ENCODE data around the gene OSGIN1. TPM values are rescaled to one million over a fixed set of nuclear protein-coding genes. Genes with fewer than 3 reads are reported as not detected.

The OSGIN1 gene
- total RNA-seq, 1 donor from 2014 or later = 1.1 TPM

- no peak for FAIRE-seq
- no peak for TF ChIP-seq CTCF (IDR thresholded peaks at IDR 0.05; ENCODE audit: insufficient read depth, low read length, severe bottlenecking)
- Histone ChIP-seq H3K36me3 (ENCODE audit: control insufficient read depth, insufficient read depth, low read length) (no peaks in the 10 kb centered on the region), H3K4me3 (ENCODE audit: low read depth, low read length) (no peak overlapping the region), H3K27me3 (ENCODE audit: control insufficient read depth, insufficient read depth, low read length) (no peaks in the 10 kb centered on the region)
- no peak for DNase-seq (ENCODE audit: low read depth)
Measured at GRCh38 chr16:83980794-83981193, 27.8 kb downstream of the OSGIN1 start.

GRCh38 chr16:83981799-83982198 lies 28.8 kb downstream of the OSGIN1 start:
- Histone ChIP-seq H3K4me3 (ENCODE audit: low read depth, low read length) (no peak overlapping the region), H3K36me3 (ENCODE audit: control insufficient read depth, insufficient read depth, low read length) (no peaks in the 10 kb centered on the region), H3K27me3 (ENCODE audit: control insufficient read depth, insufficient read depth, low read length) (no peaks in the 10 kb centered on the region)
- FAIRE-seq = no peak
- DNase-seq (ENCODE audit: low read depth) = no peak
- TF ChIP-seq CTCF (IDR thresholded peaks at IDR 0.05; ENCODE audit: insufficient read depth, low read length, severe bottlenecking) = no peak

- Histone ChIP-seq H3K4me3 (ENCODE audit: low read depth, low read length) (no peak overlapping the region), H3K36me3 (ENCODE audit: control insufficient read depth, insufficient read depth, low read length) (no peaks in the 10 kb centered on the region), H3K27me3 (ENCODE audit: control insufficient read depth, insufficient read depth, low read length) (no peaks in the 10 kb centered on the region)
- FAIRE-seq (no peak), DNase-seq (ENCODE audit: low read depth) (no peak)
- TF ChIP-seq CTCF (IDR thresholded peaks at IDR 0.05; ENCODE audit: insufficient read depth, low read length, severe bottlenecking) = no peak
Measured at GRCh38 chr16:83983491-83983890, 30.5 kb downstream of the OSGIN1 start.

DNA sequence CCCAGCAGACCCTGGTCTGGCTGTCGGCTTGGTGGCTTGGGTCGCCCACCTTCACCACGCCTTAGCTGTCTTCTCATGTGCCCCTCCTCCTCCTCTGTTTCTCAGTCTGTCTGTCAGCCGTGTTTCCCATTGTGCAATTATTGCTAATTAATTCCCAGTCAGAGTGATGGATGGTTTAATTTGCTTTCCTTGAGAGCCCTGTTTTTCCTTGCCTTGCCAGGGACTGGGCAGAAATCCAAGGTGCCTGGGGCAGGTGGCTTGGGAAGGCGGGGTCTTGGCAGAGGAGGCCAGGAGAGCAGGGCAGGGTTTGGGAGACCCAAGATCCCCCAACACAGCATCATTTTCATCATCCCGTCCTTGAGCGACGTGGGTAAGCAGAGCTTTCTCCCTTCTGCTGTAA lies 36.3 kb downstream of the OSGIN1 start:
- no peak for FAIRE-seq
- no peak for TF ChIP-seq CTCF (IDR thresholded peaks at IDR 0.05; ENCODE audit: insufficient read depth, low read length, severe bottlenecking)
- peaks cover 7% of the 10 kb centered on the region for H3K27me3 ChIP-seq (ENCODE audit: control insufficient read depth, insufficient read depth, low read length)

DNA sequence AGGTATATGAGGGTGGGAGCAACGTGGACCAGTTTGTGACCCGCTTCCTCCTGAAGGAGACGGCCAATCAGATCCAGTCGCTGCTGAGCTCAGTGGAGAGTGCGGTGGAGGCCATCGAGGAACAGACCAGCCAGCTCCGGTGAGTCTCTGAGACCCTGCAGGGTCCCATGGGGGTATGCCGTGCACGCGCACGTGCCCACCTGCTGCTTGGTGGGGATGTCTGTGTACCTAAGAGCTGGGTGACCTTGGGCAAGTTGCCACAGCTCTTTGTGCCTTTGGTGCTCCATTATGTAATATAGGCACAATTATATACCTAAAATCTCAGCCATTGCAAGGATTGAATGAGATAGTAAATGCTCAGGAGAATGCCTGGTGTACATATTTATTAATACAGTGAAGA lies 37.5 kb downstream of the OSGIN1 start:
- TF ChIP-seq CTCF (IDR thresholded peaks at IDR 0.05; ENCODE audit: insufficient read depth, low read length, severe bottlenecking) = no peak
- FAIRE-seq (no peak), DNase-seq (ENCODE audit: low read depth) (no peak)
- H3K4me3 ChIP-seq (ENCODE audit: low read depth, low read length) = no peak overlapping the region
- H3K36me3 ChIP-seq (ENCODE audit: control insufficient read depth, insufficient read depth, low read length) = no peaks in the 10 kb centered on the region
- H3K27me3 ChIP-seq (ENCODE audit: control insufficient read depth, insufficient read depth, low read length) = peaks cover 7% of the 10 kb centered on the region

More for the DNA sequence above, 36.3 kb downstream of the OSGIN1 start:
- no peak for DNase-seq (ENCODE audit: low read depth)
- H3K4me3 ChIP-seq (ENCODE audit: low read depth, low read length) = no peak overlapping the region
- no peaks in the 10 kb centered on the region for H3K36me3 ChIP-seq (ENCODE audit: control insufficient read depth, insufficient read depth, low read length)

GRCh38 chr16:83992624-83993023 lies 39.6 kb downstream of the OSGIN1 start:
- FAIRE-seq (no peak), DNase-seq (ENCODE audit: low read depth) (peak; percentile 21)
- H3K36me3 ChIP-seq (ENCODE audit: control insufficient read depth, insufficient read depth, low read length) = no peaks in the 10 kb centered on the region
- no peak overlapping the region for H3K4me3 ChIP-seq (ENCODE audit: low read depth, low read length)
- no peak for TF ChIP-seq CTCF (IDR thresholded peaks at IDR 0.05; ENCODE audit: insufficient read depth, low read length, severe bottlenecking)
- peaks cover 7% of the 10 kb centered on the region for H3K27me3 ChIP-seq (ENCODE audit: control insufficient read depth, insufficient read depth, low read length)

Measured in bronchial epithelial cell (primary cell).